Hepatocyte (in vitro differentiated cells): ENCODE results near the gene SH3PXD2A. TPM values are rescaled to one million over a fixed set of nuclear protein-coding genes. Genes with fewer than 3 reads are reported as not detected.

Source experiments
- DNase-seq: peaks from one replicate; pipeline ENCODE4 v3.0.0-alpha.2; 2016; ENCODE audit warnings: low spot score
- H2AFZ ChIP-seq: fragments of 200-600 bp; sonication (generic); 2 replicates; pipeline ENCODE4 v1.6.0; 2016; ENCODE audit warnings: antibody characterized with exemption, mild to moderate bottlenecking
- H3K27ac ChIP-seq: fragments of 200-600 bp; sonication (generic); 2 replicates; pipeline ENCODE4 v1.5.1; 2016; ENCODE audit warnings: mild to moderate bottlenecking
- H3K27me3 ChIP-seq: fragments of 200-600 bp; sonication (generic); 2 replicates; pipeline ENCODE4 v1.6.1; 2016
- H3K36me3 ChIP-seq: fragments of 200-600 bp; sonication (generic); replicated peaks from 2 replicates; pipeline ENCODE4 v1.5.1; 2016; ENCODE audit warnings: low read depth; ENCODE audit not compliant: insufficient read depth
- H3K4me1 ChIP-seq: fragments of 200-600 bp; sonication (generic); 2 replicates; pipeline ENCODE4 v1.5.1; 2016; ENCODE audit warnings: mild to moderate bottlenecking, moderate library complexity; ENCODE audit not compliant: insufficient read depth
- H3K4me2 ChIP-seq: fragments of 200-600 bp; sonication (generic); 2 replicates; pipeline ENCODE4 v1.6.0; 2016
- H3K4me3 ChIP-seq: fragments of 200-600 bp; sonication (generic); 2 replicates; pipeline ENCODE4 v1.5.1; 2016; ENCODE audit warnings: mild to moderate bottlenecking
- H3K79me2 ChIP-seq: fragments of 200-600 bp; sonication (generic); 2 replicates; pipeline ENCODE4 v1.6.0; 2017; ENCODE audit warnings: mild to moderate bottlenecking
- H3K9me2 ChIP-seq: fragments of 200-600 bp; sonication (generic); replicated peaks from 2 replicates; pipeline ENCODE4 v1.6.0; 2017; ENCODE audit warnings: mild to moderate bottlenecking; ENCODE audit not compliant: insufficient read depth
- H3K9me3 ChIP-seq: fragments of 200-600 bp; sonication (generic); 2 replicates; pipeline ENCODE4 v1.5.1; 2016; ENCODE audit warnings: low read depth, mild to moderate bottlenecking
- H4K20me1 ChIP-seq: fragments of 200-600 bp; sonication (generic); 2 replicates; pipeline ENCODE4 v1.6.0; 2016; ENCODE audit warnings: mild to moderate bottlenecking; ENCODE audit not compliant: insufficient read depth, poor library complexity, severe bottlenecking
- EZH2 ChIP-seq: fragments of 200-600 bp; sonication (generic); IDR thresholded peaks from 2 replicates; pipeline ENCODE4 v1.6.1; 2016; ENCODE audit warnings: antibody characterized with exemption, mild to moderate bottlenecking, borderline replicate concordance
- EZH2phosphoT487 ChIP-seq: fragments of 200-600 bp; sonication (generic); IDR thresholded peaks from one replicate; pipeline ENCODE4 v1.6.1; 2018; ENCODE audit warnings: antibody characterized with exemption, mild to moderate bottlenecking, low read depth, moderate library complexity; ENCODE audit not compliant: unreplicated experiment, severe bottlenecking
- WGBS: methylation state at CpG from one replicate; pipeline ENCODE4 v1.1.6; 2016; ENCODE audit warnings: low lambda C conversion rate; ENCODE audit errors: missing lambda C conversion rate; 5-methylcytosine and 5-hydroxymethylcytosine counted together
- polyA plus RNA-seq: library from polyadenylated mRNA; unstranded; fragments of >200 nt; fragmentation: Nextera tagmentation; extraction: Ambion mirVana; gene quantifications from 2 replicates; pipeline ENCODE4 v1.2.1, GENCODE V29; 2016
- total RNA-seq: library from RNA; depleted of rRNA; stranded (reverse); fragments of >200 nt; gene quantifications from 2 replicates; pipeline ENCODE4 v1.2.3, GENCODE V29; 2014
- TF ChIP-seq, protein P1 (sequence below): fragments of 200-600 bp; sonication (generic); IDR thresholded peaks from 2 replicates; pipeline ENCODE4 v1.5.1; 2016; ENCODE audit warnings: antibody characterized with exemption, mild to moderate bottlenecking; ENCODE audit not compliant: poor library complexity

Gene SH3PXD2A
- total and polyA plus RNA-seq, 2 experiments from 2014 or later, result 8.4 to 13.6 TPM

DNA sequence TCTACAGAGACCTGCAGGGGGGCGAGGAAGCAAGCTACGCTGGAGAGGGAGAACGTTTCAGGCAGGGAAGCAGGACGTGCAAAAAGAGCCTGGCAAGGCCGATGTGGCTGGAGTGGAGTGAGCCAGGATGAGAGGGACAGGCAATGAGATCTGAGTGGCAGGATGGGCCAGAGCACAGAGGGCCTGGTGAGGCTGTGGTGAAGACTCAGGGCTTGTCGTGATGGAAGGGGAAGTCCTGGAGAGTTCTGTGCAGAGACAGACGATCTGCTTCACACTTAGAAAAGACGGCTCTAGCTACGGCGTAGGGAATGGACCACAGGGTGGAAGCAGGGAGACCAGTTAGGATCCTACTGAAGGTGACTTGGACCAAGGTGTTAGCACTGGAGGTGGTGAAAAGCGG, 87.0 kb downstream of the SH3PXD2A start:
- Histone ChIP-seq H3K9me2 (no peaks in the 10 kb centered on the region), H4K20me1 (no peaks in the 10 kb centered on the region), H3K9me3 (no peaks in the 10 kb centered on the region), H3K4me1 (peaks cover 10% of the 10 kb centered on the region), H3K27me3 (no peaks in the 10 kb centered on the region), H3K36me3 (no peaks in the 10 kb centered on the region), H3K27ac (no peak overlapping the region), H2AFZ (no peak overlapping the region), H3K79me2 (peaks cover 3% of the 10 kb centered on the region), H3K4me3 (no peak overlapping the region), H3K4me2 (no peak overlapping the region)
- DNase-seq, result no peak
- 87% methylated on average over 11 of the region's 11 CpGs for WGBS
- TF ChIP-seq EZH2phosphoT487, result no peak
- TF ChIP-seq, protein P1, sequence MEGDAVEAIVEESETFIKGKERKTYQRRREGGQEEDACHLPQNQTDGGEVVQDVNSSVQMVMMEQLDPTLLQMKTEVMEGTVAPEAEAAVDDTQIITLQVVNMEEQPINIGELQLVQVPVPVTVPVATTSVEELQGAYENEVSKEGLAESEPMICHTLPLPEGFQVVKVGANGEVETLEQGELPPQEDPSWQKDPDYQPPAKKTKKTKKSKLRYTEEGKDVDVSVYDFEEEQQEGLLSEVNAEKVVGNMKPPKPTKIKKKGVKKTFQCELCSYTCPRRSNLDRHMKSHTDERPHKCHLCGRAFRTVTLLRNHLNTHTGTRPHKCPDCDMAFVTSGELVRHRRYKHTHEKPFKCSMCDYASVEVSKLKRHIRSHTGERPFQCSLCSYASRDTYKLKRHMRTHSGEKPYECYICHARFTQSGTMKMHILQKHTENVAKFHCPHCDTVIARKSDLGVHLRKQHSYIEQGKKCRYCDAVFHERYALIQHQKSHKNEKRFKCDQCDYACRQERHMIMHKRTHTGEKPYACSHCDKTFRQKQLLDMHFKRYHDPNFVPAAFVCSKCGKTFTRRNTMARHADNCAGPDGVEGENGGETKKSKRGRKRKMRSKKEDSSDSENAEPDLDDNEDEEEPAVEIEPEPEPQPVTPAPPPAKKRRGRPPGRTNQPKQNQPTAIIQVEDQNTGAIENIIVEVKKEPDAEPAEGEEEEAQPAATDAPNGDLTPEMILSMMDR, result no peak
- TF ChIP-seq EZH2, result no peak

DNA sequence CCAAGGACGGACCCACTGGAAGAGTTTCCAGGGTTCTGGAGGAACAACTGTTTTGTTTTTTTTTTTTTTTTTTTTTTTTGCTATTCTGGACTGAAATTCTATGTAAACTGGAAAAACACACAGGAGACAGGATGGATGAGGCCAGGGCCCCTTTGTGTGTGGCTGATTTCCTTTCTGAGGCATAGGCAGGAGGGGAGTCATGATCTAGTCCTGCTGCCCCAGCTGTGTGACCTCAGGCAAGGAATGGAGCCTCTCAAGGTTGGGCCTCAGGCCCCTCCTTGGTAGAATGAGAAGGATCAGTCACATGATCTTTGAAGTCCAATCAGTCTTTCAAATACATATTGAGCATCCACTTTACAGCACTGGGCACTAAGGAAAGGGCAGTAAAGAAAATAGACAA, 87.6 kb downstream of the SH3PXD2A start:
- H2AFZ ChIP-seq, result no peak overlapping the region
- no peak overlapping the region for H3K27ac ChIP-seq
- WGBS, result 83% methylated on average over 1 of the region's 1 CpG
- peaks cover 3% of the 10 kb centered on the region for H3K79me2 ChIP-seq
- peaks cover 5% of the 10 kb centered on the region for H3K4me1 ChIP-seq
- no peaks in the 10 kb centered on the region for H3K36me3 ChIP-seq
- H3K9me3 ChIP-seq, result no peaks in the 10 kb centered on the region
- no peaks in the 10 kb centered on the region for H4K20me1 ChIP-seq
- no peak overlapping the region for H3K4me2 ChIP-seq
- no peak overlapping the region for H3K4me3 ChIP-seq
- no peak for DNase-seq
- TF ChIP-seq EZH2phosphoT487 (no peak), EZH2 (no peak)
- TF ChIP-seq, protein P1, result no peak
- H3K27me3 ChIP-seq, result no peaks in the 10 kb centered on the region
- no peaks in the 10 kb centered on the region for H3K9me2 ChIP-seq

DNA sequence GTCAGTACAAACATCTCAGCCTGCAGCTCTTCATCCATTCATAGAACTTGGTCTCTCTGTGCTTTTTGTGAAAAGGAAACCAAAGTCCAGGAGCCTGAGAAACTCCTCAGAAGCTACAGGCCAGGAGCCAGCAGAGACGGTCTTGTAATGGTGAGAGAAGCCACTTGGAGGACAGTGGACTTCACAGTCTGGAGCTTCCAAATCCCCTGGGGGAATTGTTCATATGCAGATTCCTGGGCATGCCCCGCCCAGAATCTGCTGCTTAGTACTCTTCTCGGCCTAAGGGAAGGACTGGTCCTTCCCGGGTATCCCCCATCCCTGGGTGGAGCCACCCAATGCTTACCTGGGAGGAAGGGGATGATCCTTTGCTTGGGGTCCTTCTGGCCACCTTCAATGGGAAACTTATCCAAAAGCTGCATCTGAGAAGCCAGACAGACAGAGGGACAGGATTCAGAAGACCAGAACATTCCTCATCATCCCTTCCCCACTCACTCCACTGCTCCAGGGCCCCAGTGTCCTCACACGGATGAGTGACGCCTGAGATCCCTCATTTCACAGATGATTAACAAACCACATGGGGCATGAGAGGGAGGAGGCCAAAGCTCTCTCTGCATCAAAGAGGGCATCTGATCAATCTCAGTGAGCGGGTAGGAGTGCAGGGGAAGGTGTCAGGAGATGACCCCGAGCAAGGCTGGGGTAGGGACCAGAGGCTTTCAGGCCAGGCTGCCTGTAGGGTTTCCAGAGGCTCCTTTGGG, 88.4 kb downstream of the SH3PXD2A start:
- Histone ChIP-seq H3K4me3 (no peak overlapping the region), H3K79me2 (peaks cover 3% of the 10 kb centered on the region), H3K27me3 (no peaks in the 10 kb centered on the region), H3K4me2 (no peak overlapping the region), H3K9me3 (no peaks in the 10 kb centered on the region), H3K36me3 (no peaks in the 10 kb centered on the region), H3K27ac (no peak overlapping the region), H3K9me2 (no peaks in the 10 kb centered on the region), H3K4me1 (peaks cover 3% of the 10 kb centered on the region), H4K20me1 (no peaks in the 10 kb centered on the region), H2AFZ (no peak overlapping the region)
- no peak for DNase-seq
- TF ChIP-seq, protein P1, result no peak
- TF ChIP-seq EZH2, result no peak
- no peak for TF ChIP-seq EZH2phosphoT487
- WGBS, result 81% methylated on average over 8 of the region's 8 CpGs
